ENCODE data around the gene KCNQ1OT1. TPM values are rescaled to one million over a fixed set of nuclear protein-coding genes. Genes with fewer than 3 reads are reported as not detected.

KCNQ1OT1 gene
- total RNA-seq, 2 donors from 2014 or later: 5.2 to 6.9 TPM

DNA sequence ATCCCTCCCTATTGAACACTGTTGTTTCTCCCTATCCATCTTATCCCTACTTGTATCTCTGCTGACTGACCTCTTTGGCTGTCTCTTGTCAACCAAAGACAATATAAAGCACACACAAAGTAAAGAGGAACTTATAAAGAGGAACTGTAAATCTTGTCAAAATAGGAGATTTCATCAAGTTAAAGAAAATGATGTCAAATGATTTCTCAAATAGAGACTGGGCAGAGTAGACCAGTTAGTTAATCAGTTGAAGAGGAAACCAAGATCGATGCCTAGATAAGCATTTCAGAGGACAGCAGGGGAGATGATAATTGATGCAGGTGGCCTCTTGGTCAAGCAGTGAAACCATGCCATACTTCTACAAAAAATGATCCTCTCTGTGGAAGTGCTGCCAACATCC lies 22.7 kb downstream of the KCNQ1OT1 start:
- Mint-ChIP-seq H3K27me3 (ENCODE audit: insufficient read depth) (peaks cover 2% of the 10 kb centered on the region), H3K36me3 (ENCODE audit: low read depth) (peaks cover 3% of the 10 kb centered on the region), H3K4me3 (no peak overlapping the region), H3K9me3 (no peaks in the 10 kb centered on the region), H3K4me1 (peaks cover 26% of the 10 kb centered on the region), H3K27ac (no peak overlapping the region)
- no peak overlapping the region for H3K27ac ChIP-seq (ENCODE audit: low read depth, low read length)
- no peaks in the 10 kb centered on the region for H3K4me1 ChIP-seq (ENCODE audit: control insufficient read depth, insufficient read depth, low read length)
- no peak for DNase-seq
- H3K36me3 ChIP-seq (ENCODE audit: control insufficient read depth, insufficient read depth, low read length): no peaks in the 10 kb centered on the region
- no peak overlapping the region for H3K4me3 ChIP-seq (ENCODE audit: low read length)
- no peaks in the 10 kb centered on the region for H3K9me3 ChIP-seq (ENCODE audit: control insufficient read depth, low read length)
- WGBS, 2 experiments (ENCODE audit: insufficient coverage in 1 of 2, insufficient read length in 1 of 2): 74 to 91% methylated on average over 1 of the region's 1 CpG
- no peak overlapping the region for H3K9ac ChIP-seq (ENCODE audit: extremely low read depth, low read length, poor library complexity, severe bottlenecking)
- H3K27me3 ChIP-seq (ENCODE audit: control insufficient read depth, insufficient read depth, low read length, poor library complexity, severe bottlenecking): no peaks in the 10 kb centered on the region
- TF ChIP-seq, protein P1, sequence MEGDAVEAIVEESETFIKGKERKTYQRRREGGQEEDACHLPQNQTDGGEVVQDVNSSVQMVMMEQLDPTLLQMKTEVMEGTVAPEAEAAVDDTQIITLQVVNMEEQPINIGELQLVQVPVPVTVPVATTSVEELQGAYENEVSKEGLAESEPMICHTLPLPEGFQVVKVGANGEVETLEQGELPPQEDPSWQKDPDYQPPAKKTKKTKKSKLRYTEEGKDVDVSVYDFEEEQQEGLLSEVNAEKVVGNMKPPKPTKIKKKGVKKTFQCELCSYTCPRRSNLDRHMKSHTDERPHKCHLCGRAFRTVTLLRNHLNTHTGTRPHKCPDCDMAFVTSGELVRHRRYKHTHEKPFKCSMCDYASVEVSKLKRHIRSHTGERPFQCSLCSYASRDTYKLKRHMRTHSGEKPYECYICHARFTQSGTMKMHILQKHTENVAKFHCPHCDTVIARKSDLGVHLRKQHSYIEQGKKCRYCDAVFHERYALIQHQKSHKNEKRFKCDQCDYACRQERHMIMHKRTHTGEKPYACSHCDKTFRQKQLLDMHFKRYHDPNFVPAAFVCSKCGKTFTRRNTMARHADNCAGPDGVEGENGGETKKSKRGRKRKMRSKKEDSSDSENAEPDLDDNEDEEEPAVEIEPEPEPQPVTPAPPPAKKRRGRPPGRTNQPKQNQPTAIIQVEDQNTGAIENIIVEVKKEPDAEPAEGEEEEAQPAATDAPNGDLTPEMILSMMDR (conservative IDR thresholded peaks at IDR 0.05): no peak

GRCh38 chr11:2675540-2675939 lies 24.3 kb downstream of the KCNQ1OT1 start:
- Histone ChIP-seq H3K27ac (ENCODE audit: low read depth, low read length) (no peak overlapping the region), H3K27me3 (ENCODE audit: control insufficient read depth, insufficient read depth, low read length, poor library complexity, severe bottlenecking) (no peaks in the 10 kb centered on the region), H3K36me3 (ENCODE audit: control insufficient read depth, insufficient read depth, low read length) (no peaks in the 10 kb centered on the region), H3K4me1 (ENCODE audit: control insufficient read depth, insufficient read depth, low read length) (no peaks in the 10 kb centered on the region), H3K9ac (ENCODE audit: extremely low read depth, low read length, poor library complexity, severe bottlenecking) (no peak overlapping the region), H3K4me3 (ENCODE audit: low read length) (no peak overlapping the region), H3K9me3 (ENCODE audit: control insufficient read depth, low read length) (no peaks in the 10 kb centered on the region)
- Mint-ChIP-seq H3K9me3 (no peaks in the 10 kb centered on the region), H3K27me3 (ENCODE audit: insufficient read depth) (peaks cover 2% of the 10 kb centered on the region), H3K27ac (no peak overlapping the region), H3K36me3 (ENCODE audit: low read depth) (peaks cover 9% of the 10 kb centered on the region), H3K4me1 (peaks cover 18% of the 10 kb centered on the region), H3K4me3 (no peak overlapping the region)
- DNase-seq: no peak
- TF ChIP-seq, protein P1 (conservative IDR thresholded peaks at IDR 0.05): no peak
- WGBS, 2 experiments (ENCODE audit: insufficient coverage in 1 of 2, insufficient read length in 1 of 2): 93 to 100% methylated on average over 1 to 7 of the region's 7 CpGs

DNA sequence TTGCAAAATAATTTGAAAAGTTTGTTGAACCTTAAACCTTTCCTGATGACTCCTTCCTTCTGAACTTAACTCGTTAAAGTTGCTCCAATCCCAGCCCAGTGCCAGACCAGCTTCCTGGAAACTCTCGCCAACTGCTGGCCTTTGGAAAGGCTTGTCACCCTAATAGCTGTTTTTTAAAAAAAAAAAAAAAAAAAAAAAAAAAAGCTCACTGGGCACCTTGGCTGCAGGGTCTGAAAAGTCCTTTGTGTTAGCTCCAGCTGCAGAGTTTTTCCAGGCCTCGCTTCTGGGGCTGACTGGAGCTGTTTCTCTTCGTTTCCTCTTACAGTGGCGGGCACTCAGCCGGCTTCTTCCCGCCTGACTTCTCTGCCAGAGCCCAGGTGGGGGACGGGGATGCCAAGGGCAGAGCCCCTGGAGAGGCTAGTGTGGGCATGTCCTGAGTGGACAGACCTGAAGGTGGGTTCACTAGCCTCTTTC lies 25.1 kb downstream of the KCNQ1OT1 start:
- Mint-ChIP-seq H3K27ac (no peak overlapping the region), H3K4me3 (no peak overlapping the region), H3K4me1 (peaks cover 18% of the 10 kb centered on the region), H3K9me3 (no peaks in the 10 kb centered on the region), H3K36me3 (ENCODE audit: low read depth) (peaks cover 9% of the 10 kb centered on the region), H3K27me3 (ENCODE audit: insufficient read depth) (peaks cover 2% of the 10 kb centered on the region)
- peak; percentile 37 for DNase-seq
- H3K27ac ChIP-seq (ENCODE audit: low read depth, low read length): no peak overlapping the region
- H3K4me3 ChIP-seq (ENCODE audit: low read length): no peak overlapping the region
- no peaks in the 10 kb centered on the region for H3K4me1 ChIP-seq (ENCODE audit: control insufficient read depth, insufficient read depth, low read length)
- H3K9ac ChIP-seq (ENCODE audit: extremely low read depth, low read length, poor library complexity, severe bottlenecking): no peak overlapping the region
- 93 to 94% methylated on average over 4 to 8 of the region's 8 CpGs for WGBS, 2 experiments (ENCODE audit: insufficient coverage in 1 of 2, insufficient read length in 1 of 2)
- no peaks in the 10 kb centered on the region for H3K27me3 ChIP-seq (ENCODE audit: control insufficient read depth, insufficient read depth, low read length, poor library complexity, severe bottlenecking)
- TF ChIP-seq, protein P1 (conservative IDR thresholded peaks at IDR 0.05): no peak
- no peaks in the 10 kb centered on the region for H3K9me3 ChIP-seq (ENCODE audit: control insufficient read depth, low read length)
- peaks cover 5% of the 10 kb centered on the region for H3K36me3 ChIP-seq (ENCODE audit: control insufficient read depth, insufficient read depth, low read length)

Data from endodermal cell (in vitro differentiated cells).